Rectal smooth muscle tissue (tissue), 1 donor: Measurements from ENCODE around the gene DOCK4.

Experiments
- H3K27ac ChIP-seq: one replicate; pipeline ENCODE4 v1.7.0; 2013; ENCODE audit warnings: low read depth, low read length, inconsistent platforms
- H3K27me3 ChIP-seq: one replicate; pipeline ENCODE4 v1.7.0; 2013; ENCODE audit warnings: low read length; ENCODE audit not compliant: control insufficient read depth, insufficient read depth
- H3K36me3 ChIP-seq: one replicate; pipeline ENCODE4 v1.7.0; 2013; ENCODE audit warnings: low read length; ENCODE audit not compliant: control insufficient read depth, insufficient read depth
- H3K4me1 ChIP-seq: one replicate; pipeline ENCODE4 v1.7.0; 2013; ENCODE audit warnings: low read length; ENCODE audit not compliant: control insufficient read depth, insufficient read depth
- H3K4me3 ChIP-seq: one replicate; pipeline ENCODE4 v1.7.0; 2013; ENCODE audit warnings: low read length
- H3K9ac ChIP-seq: one replicate; pipeline ENCODE4 v1.7.0; 2013; ENCODE audit warnings: low read length

The DOCK4 gene

DNA sequence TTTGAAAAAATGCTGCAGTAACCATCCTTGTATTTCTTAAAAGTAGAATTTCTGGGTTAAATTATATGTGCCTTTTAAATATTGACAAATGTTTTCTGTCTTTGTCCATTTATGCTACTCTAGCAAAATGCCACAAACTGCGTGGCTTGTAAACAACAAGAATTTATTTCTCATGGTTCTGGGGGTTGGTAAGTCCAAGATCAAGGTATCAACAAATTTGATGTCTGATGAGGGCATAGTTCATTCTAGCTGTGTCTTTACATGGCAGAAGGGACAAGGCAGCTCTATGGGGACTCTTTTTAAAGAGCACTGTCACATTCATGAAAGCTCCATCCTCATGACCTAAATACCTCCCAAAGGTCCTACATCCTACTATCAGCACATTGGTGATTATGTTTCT lies 27.9 kb upstream of the DOCK4 start:
- Histone ChIP-seq H3K27me3 (no peaks in the 10 kb centered on the region), H3K9ac (no peak overlapping the region), H3K36me3 (no peaks in the 10 kb centered on the region), H3K4me3 (no peak overlapping the region), H3K27ac (no peak overlapping the region), H3K4me1 (no peaks in the 10 kb centered on the region)

DNA sequence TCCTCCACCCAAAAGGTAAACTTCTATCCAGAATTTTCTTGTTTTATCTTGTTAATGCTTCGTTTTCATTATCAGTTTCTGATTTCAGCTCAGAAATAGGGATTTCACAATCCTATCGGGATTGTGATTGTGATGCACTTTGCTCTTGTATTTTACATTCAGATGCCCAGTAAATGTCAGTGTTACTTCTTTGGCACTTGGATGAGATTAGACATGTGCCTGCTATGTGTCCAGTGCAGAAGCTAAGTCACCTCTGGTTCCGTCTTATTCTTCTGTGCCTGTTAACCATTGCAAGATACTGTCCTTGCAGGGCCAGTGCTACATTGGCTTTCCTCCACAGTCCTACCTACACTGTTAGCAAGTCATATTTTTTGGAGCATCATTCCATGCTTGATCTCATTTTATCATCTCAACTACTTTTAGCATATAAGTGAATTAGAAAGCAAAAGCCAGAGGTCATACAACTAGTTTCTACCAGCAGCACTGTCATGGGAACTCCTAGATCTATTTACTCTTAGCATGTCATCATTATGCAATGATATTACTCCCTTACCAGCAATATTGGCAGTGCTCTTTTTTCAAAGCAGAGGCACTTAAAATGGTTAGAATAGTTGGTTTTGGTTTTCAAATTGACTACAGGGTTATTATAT lies 27.0 kb upstream of the DOCK4 start:
- Histone ChIP-seq H3K4me3 (no peak overlapping the region), H3K4me1 (no peaks in the 10 kb centered on the region), H3K27me3 (no peaks in the 10 kb centered on the region), H3K36me3 (no peaks in the 10 kb centered on the region), H3K27ac (no peak overlapping the region), H3K9ac (no peak overlapping the region)

DNA sequence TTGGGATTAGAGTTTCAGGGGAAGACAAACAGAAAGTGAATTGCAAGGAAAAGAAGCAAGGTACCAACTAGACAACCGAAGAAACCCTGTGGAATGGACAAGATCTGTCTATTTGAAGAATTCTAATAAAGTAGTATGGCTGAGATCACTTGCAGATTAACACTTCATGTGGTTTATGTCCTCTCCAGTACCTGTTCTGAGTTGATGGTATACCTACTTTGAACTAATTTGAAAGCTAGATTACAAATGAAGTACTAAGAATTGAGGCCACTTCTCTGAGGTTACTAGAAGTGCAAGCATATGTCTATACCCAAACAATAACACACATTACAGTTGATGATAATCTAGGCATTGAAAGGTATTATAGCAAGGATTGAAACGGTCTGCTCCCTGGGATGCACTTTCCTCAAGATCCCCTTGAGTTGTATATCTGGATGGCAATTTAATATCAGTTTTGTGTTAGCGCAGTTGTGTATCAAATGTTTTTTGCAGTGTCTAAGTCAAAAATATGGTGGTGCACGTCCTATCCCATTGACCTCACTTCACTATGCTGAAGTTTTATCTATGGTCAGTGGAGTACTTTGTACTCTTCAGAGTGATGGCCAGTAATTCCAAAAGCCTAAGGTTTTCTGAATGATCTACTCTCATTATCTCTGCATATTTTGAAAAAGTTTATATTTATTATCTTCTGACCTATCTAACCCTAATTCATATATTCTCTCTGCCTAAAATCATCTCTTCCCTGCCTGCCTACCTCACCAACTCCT lies 26.2 kb upstream of the DOCK4 start:
- no peak overlapping the region for H3K27ac ChIP-seq

DNA sequence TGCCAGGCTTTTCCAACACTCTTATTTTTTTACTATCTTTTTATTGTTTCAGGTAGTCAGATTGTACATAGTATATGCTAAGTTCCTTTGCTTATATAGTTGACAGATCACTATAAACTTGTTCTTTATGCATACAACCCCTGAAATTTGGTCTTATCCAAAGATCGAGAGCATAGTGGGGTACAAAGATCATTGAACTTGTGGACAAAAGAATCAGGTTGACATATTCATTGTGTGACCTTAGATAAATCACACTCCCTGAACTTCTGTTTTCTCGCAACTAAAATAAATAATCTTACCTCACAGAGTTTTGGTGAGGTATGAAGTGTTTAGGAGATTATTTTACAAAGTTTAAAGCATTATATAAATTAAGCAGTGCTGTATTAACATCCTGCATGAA lies 22.4 kb upstream of the DOCK4 start:
- Histone ChIP-seq H3K27ac (no peak overlapping the region), H3K9ac (no peak overlapping the region), H3K4me1 (no peaks in the 10 kb centered on the region), H3K4me3 (no peak overlapping the region), H3K36me3 (no peaks in the 10 kb centered on the region), H3K27me3 (no peaks in the 10 kb centered on the region)

More for the DNA sequence above, 26.2 kb upstream of the DOCK4 start:
- H3K9ac ChIP-seq = no peak overlapping the region
- H3K27me3 ChIP-seq = no peaks in the 10 kb centered on the region
- no peak overlapping the region for H3K4me3 ChIP-seq
- H3K4me1 ChIP-seq = no peaks in the 10 kb centered on the region
- H3K36me3 ChIP-seq = no peaks in the 10 kb centered on the region

DNA sequence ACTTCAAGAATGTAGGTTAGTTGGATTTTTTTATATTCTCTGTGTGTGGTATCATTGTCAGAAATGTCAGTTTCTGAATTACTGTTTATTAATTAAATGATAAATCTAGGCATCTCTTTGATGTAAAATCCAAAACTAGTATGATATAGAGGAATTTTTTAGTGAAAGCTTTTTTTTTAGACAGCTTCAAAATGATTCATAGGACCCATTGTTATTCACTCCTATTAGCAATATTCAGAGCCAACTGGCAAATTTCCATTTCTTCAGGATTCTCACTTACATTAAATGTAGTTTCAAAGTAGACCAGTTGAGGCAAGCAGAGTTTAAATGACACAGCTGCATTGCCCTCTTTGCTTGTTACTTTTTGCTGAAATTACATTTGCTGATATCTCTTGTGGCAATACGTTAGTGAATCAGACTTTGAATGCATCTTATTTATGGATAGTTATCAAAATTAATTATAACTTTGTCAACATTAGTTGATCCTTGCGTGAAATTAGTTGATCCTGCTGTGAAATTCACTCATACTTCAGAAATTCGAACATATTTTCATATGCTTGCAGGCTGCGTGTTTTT lies 20.6 kb upstream of the DOCK4 start:
- Histone ChIP-seq H3K4me1 (no peaks in the 10 kb centered on the region), H3K36me3 (no peaks in the 10 kb centered on the region), H3K27me3 (no peaks in the 10 kb centered on the region), H3K4me3 (no peak overlapping the region), H3K27ac (no peak overlapping the region), H3K9ac (no peak overlapping the region)

DNA sequence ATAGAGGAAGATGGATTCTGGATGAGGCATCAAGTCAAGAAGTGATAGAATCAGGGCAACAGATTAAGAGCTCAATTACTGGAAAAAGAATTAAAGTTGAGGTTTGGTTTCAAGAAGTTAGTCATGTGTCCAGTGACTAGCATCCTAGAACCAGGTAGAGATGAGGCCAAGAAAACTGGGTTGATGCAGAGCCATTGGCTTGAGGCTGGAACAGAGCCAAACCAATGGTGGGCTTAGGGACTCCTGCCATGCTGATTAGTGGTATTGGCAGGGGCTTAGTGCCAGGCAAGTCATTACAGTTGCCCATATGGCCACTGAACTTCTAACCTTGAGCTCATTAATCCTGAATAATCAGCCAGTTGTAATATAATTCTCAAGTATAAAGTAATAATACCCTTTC lies 18.8 kb upstream of the DOCK4 start:
- Histone ChIP-seq H3K27ac (no peak overlapping the region), H3K4me3 (no peak overlapping the region), H3K4me1 (no peaks in the 10 kb centered on the region), H3K27me3 (no peaks in the 10 kb centered on the region), H3K36me3 (no peaks in the 10 kb centered on the region), H3K9ac (no peak overlapping the region)

DNA sequence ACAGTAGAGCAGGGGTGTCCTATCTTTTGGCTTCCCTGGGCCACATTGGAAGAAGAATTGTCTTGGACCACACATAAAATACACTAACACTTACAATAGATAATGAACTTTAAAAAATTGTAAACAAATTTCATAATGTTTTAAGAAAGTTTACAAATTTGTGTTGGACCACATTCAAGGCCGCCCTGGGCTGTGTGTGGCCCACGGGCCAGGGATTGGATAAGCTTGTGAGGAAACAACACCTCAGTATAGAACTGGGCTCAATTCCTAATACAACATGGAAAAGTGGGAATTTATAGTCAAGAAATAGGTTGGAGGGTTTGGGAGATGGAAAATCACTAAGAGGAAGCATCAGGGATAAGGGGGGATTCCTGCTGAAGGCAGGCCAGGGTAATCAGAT lies 18.0 kb upstream of the DOCK4 start:
- Histone ChIP-seq H3K27ac (no peak overlapping the region), H3K9ac (no peak overlapping the region), H3K4me1 (no peaks in the 10 kb centered on the region), H3K4me3 (no peak overlapping the region), H3K36me3 (no peaks in the 10 kb centered on the region), H3K27me3 (no peaks in the 10 kb centered on the region)

DNA sequence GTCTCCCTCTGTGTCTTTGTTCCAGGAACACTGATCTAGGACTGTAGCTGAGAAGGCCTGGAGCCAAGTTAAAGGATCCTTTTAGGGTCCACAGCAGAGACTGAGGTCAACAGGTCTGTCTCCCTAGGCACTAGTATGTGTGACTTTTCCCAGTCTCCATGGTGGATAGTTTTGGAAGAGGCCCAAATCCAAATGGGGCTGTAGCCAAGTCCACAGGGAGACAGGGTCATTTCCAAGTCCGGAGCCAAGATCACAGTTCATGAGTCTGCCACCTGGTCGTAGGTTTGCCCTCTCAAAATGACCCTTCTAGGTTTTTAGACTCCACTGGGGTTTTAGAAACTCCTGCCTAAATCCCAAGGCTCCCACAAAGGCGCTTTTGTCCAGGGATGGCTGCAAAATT lies 17.1 kb upstream of the DOCK4 start:
- Histone ChIP-seq H3K27me3 (no peaks in the 10 kb centered on the region), H3K4me1 (no peaks in the 10 kb centered on the region), H3K27ac (no peak overlapping the region), H3K36me3 (no peaks in the 10 kb centered on the region), H3K4me3 (no peak overlapping the region), H3K9ac (no peak overlapping the region)

DNA sequence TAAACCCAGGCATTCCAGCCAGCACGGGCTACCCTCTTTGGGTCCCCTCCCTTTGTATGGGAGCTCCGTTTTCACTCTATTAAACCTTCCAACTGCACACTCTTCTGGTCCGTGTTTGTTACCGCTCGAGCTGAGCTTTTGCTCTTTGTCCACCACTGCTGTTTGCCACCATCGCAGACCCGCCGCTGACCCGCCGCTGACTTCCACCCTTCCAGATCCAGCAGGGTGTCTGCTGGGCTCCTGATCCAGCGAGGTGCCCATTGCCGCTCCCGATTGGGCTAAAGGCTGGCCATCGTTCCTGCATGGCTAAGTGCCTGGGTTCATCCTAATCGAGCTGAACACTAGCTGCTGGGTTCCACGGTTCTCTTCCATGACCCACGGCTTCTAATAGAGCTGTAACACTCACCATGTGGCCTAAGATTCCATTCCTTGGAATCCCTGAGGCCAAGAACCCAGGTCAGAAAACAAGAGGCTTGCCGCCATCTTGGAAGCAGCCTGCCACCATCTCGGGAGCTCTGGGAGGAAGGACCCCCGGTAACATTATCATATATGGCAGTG lies 14.8 kb upstream of the DOCK4 start:
- Histone ChIP-seq H3K27ac (no peak overlapping the region), H3K4me1 (no peaks in the 10 kb centered on the region), H3K4me3 (no peak overlapping the region), H3K36me3 (no peaks in the 10 kb centered on the region), H3K27me3 (no peaks in the 10 kb centered on the region), H3K9ac (no peak overlapping the region)

DNA sequence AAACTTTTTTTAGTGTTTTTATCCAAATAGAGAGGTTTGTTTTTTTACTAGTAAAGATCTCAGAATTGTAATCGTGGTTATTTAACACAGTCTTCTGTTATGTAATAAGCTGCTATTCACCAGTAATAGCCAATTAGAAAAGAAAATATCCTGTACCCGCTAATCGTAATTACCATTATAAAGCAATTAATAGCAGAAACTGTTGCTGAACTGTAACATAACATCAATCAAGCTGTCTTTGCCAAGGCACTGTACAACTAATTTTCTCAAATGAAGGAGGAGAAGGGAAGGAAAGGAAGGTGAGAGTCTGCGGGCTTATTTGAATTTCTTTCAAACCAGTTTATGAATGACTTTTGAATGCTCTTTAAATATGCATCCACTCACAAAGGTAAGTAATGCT lies 9.6 kb upstream of the DOCK4 start:
- Histone ChIP-seq H3K36me3 (no peaks in the 10 kb centered on the region), H3K27me3 (no peaks in the 10 kb centered on the region), H3K9ac (no peak overlapping the region), H3K4me1 (peaks cover 2% of the 10 kb centered on the region), H3K27ac (no peak overlapping the region), H3K4me3 (no peak overlapping the region)

DNA sequence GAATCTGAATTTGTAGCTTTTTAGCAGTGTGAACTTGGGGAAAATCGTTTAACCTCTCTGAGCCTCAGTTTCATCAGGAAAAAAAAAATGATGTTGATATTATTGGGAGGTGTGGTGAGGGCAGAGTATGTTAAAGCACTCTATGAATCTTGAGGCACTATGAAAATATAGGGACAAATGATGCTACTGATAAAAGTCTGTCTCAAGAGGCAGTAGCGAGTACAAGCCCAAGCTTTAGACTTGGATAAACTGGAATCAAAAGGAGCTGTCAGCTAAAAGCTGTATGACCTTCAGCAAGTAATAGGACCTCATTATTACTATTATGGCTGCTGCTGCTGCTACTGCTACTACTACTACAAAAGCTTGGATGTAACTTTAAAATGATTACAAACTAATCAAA lies 8.7 kb upstream of the DOCK4 start:
- peaks cover 2% of the 10 kb centered on the region for H3K4me1 ChIP-seq
- H3K27me3 ChIP-seq = no peaks in the 10 kb centered on the region
- no peaks in the 10 kb centered on the region for H3K36me3 ChIP-seq
- no peak overlapping the region for H3K27ac ChIP-seq
- H3K4me3 ChIP-seq = no peak overlapping the region
- no peak overlapping the region for H3K9ac ChIP-seq

DNA sequence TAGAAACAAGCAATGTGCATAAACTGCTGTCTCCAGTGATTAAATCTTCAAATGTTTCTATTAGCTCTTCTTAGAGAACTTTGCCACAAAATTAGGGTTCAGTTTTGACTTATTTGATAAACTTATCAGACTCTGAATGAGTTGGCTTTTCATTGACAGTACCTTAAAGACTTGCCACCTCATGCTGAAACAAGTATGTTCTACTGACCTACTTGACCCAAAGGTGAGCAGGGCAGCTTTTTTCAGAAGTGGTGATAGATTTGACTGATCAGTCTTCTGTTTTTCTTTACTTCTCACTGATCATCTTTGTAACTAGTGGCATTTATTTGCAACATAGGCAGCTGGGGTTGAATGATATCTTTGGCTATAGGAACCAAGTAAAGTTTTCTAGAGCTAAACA lies 8.1 kb upstream of the DOCK4 start:
- H3K4me1 ChIP-seq = peaks cover 2% of the 10 kb centered on the region
- no peaks in the 10 kb centered on the region for H3K36me3 ChIP-seq
- no peak overlapping the region for H3K9ac ChIP-seq
- H3K27me3 ChIP-seq = no peaks in the 10 kb centered on the region
- H3K4me3 ChIP-seq = no peak overlapping the region
- H3K27ac ChIP-seq = no peak overlapping the region
